Measurements from ENCODE around the gene IFNL2. TPM values are rescaled to one million over a fixed set of nuclear protein-coding genes. Genes with fewer than 3 reads are reported as not detected.

IFNL2 gene
- total RNA-seq, 4 donors from 2014 or later = not detected

- no peak for DNase-seq (ENCODE audit: low spot score in 2 of 2)
- H3K4me1 ChIP-seq = peaks cover 0 to 9% (median 6%) of the 10 kb centered on the region in 4 donors
- TF ChIP-seq CTCF (IDR thresholded peaks at IDR 0.05) (no peak), EP300 (IDR thresholded peaks at IDR 0.05) (no peak), POLR2A (IDR thresholded peaks at IDR 0.05) (no peak)
- peaks cover 0 to 19% of the 10 kb centered on the region in 2 donors for H3K27me3 ChIP-seq
- 77 to 89% methylated on average over 4 to 5 of the region's 5 CpGs for WGBS, 2 donors
- no peak overlapping the region for H3K4me3 ChIP-seq
- H3K36me3 ChIP-seq = peaks cover 0 to 9% (median 0%) of the 10 kb centered on the region in 3 donors
- no peaks in the 10 kb centered on the region for H3K9me3 ChIP-seq
- no peak overlapping the region for H3K27ac ChIP-seq
These were observed 51.1 kb downstream of the IFNL2 start for GRCh38 chr19:39319098-39319891.

Other genes starting within 250 kb of the IFNL2 start
- gene FBXO27, start 235.8 kb upstream of the IFNL2 start, total RNA-seq = 1 to 10 TPM; 3.6 to 8.0 (median 5.9) TPM
- 1 to 10 TPM in 3 of 4 donors, under 1 TPM in 1; 0.90 to 3.1 (median 1.6) TPM for gene ACP7, start 184.0 kb upstream of the IFNL2 start, total RNA-seq
- gene PAK4, start 142.6 kb upstream of the IFNL2 start, total RNA-seq = 10 to 100 TPM; 22.9 to 45.1 (median 32.3) TPM
- gene NCCRP1, start 71.4 kb upstream of the IFNL2 start, total RNA-seq = not detected
- gene SYCN, start 64.1 kb upstream of the IFNL2 start, total RNA-seq = 1 to 10 TPM in 2 of 4 donors, not detected in 2; 1.3 to 6.0 TPM
- gene IFNL3, start 23.4 kb upstream of the IFNL2 start, total RNA-seq = not detected
- gene IFNL4, start 19.5 kb upstream of the IFNL2 start, total RNA-seq = not detected
- not detected for gene IFNL1, start 28.0 kb downstream of the IFNL2 start, total RNA-seq
- gene LRFN1, start 52.5 kb downstream of the IFNL2 start, total RNA-seq = 1 to 10 TPM in 2 of 4 donors, under 1 TPM in 2; 0.30 to 2.4 (median 1.4) TPM
- gene GMFG, start 67.6 kb downstream of the IFNL2 start, total RNA-seq = 10 to 100 TPM in 3 of 4 donors, 1 to 10 TPM in 1; 8.4 to 36.5 (median 18.2) TPM
- gene SAMD4B, start 74.0 kb downstream of the IFNL2 start, total RNA-seq = 100 to 1,000 TPM; 103 to 193 (median 115) TPM
- gene PAF1, start 122.7 kb downstream of the IFNL2 start, total RNA-seq = 10 to 100 TPM; 30.8 to 48.3 (median 44.3) TPM
- 10 to 100 TPM; 32.9 to 52.5 (median 37.6) TPM for gene MED29, start 123.0 kb downstream of the IFNL2 start, total RNA-seq
- gene ZFP36, start 138.5 kb downstream of the IFNL2 start, total RNA-seq = 100 to 1,000 TPM; 125 to 274 (median 178) TPM
- 10 to 100 TPM; 20.1 to 62.1 (median 35.6) TPM for gene PLEKHG2, start 144.3 kb downstream of the IFNL2 start, total RNA-seq
- 1,000 to 10,000 TPM; 1,048 to 1,762 (median 1,462) TPM for gene RPS16, start 167.6 kb downstream of the IFNL2 start, total RNA-seq
- gene SUPT5H, start 177.2 kb downstream of the IFNL2 start, total RNA-seq = 100 to 1,000 TPM in 3 of 4 donors, 10 to 100 TPM in 1; 94.4 to 120 (median 106) TPM
- gene TIMM50, start 212.4 kb downstream of the IFNL2 start, total RNA-seq = 10 to 100 TPM; 38.4 to 65.5 (median 55.4) TPM
- not detected for gene DLL3, start 230.6 kb downstream of the IFNL2 start, total RNA-seq
- gene SELENOV, start 246.7 kb downstream of the IFNL2 start, total RNA-seq = not detected

Measured in tibial nerve (tissue), 4 donors.